GM21528 (cell line): ENCODE measurements around the gene HMGN1.
A peak's percentile ranks its signal among the peaks of the same experiment; 100 is the strongest.

ENCODE experiments used
- ATAC-seq: cut with Tn5 transposase; IDR thresholded peaks from one replicate; pipeline ENCODE4 v1.9.1; 2021; ENCODE audit warnings: mild to moderate bottlenecking, moderate library complexity; ENCODE audit not compliant: unreplicated experiment, low FRiP score

HMGN1 gene

DNA sequence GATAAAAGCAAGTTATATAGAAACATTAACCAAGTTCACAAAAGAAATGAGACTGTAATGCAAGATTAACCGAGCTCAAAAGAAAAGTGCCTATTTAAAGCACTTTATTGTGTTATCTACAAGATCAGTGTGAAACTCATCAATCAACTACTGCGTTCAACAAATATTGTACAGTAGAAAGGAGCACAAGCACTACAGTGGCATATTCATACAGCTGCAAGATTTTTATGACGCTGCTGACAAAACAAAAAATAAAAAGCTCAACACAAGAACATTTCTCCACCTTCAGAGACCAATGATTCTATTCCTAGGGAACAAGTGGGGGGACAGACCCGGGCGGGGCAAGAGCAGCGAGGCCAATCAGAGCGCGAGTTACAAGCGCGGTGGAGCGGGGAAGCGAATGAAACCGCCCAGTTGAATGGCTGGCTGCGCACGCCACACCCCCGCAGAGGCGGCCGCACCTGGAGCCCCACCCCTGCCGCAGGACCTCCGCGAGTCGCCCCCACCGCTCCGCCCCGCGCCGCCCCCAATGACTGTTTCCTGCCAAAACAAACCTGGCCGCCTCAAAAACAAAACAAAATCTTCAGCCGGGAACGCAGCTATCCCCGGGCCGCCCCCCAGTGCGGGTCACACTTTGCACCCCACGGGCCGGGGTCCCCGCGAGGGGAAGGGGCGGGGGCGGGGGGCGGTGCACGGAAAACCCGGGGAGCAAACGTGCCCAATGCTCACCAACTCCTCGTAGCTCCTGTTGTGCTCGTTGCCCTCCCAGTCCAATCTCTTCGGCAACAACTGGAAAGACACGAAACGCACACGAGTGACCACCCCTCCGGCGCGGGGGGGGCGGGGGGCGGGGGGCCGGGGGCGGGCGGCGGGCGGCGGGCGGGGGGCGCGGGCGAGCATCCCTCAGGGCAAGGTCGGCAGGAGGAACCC is 36.5 kb downstream of the HMGN1 start:
- peak; percentile 66 for ATAC-seq

DNA sequence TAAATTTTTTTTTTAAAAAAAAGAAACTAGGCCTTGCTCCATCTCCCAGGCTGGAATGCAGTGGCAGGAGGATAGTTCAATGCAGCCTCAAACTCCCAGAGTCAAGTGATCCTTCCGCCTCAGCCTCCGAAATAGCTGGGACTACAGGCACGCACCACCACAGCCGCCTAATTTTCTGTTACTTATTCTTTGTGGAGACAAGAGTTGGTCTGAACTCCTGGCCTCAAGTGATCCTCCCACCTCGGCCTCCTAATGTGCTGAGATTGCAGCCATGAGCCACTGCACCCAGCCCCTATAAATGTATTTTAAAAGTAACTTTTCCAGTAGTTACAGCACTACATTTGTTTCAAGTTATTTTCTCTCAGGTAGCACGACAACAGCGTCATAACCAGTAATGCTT is 37.7 kb downstream of the HMGN1 start:
- ATAC-seq = no peak

GRCh38 chr21:39307466-39307865 is 41.4 kb downstream of the HMGN1 start:
- no peak for ATAC-seq

GRCh38 chr21:39300587-39300986 is 48.3 kb downstream of the HMGN1 start:
- no peak for ATAC-seq

- ATAC-seq = no peak
These were observed 52.0 kb downstream of the HMGN1 start for GRCh38 chr21:39296891-39297290.
